Heart right ventricle (tissue), 16 donors: Measurements from ENCODE around the gene LRMDA. TPM values are rescaled to one million over a fixed set of nuclear protein-coding genes. Genes with fewer than 3 reads are reported as not detected.

ENCODE experiments used
- ATAC-seq, 8 donors: fragments of 200-7000 bp; cut with Tn5 transposase; one replicate each; pipeline ENCODE4 v1.9.1; 2020; ENCODE audit warnings: mild to moderate bottlenecking in 8 of 8, moderate library complexity in 8 of 8, moderate number of reproducible peaks in 1 of 8
- DNase-seq, 2 donors: peaks; one replicate each; pipeline ENCODE4 v3.0.0-alpha.2; 2020
- H3K27ac ChIP-seq, 10 donors: fragments of 200-600 bp; sonication (generic) in 2 of 10; one replicate each; pipeline versions ENCODE4 v1.5.0 to v1.8.0; 2020 to 2022; ENCODE audit warnings: mild to moderate bottlenecking in 3 of 10
- H3K27me3 ChIP-seq, 7 donors: fragments of 200-600 bp; one replicate each; pipeline ENCODE4 v1.8.0; 2021 to 2022; ENCODE audit warnings: mild to moderate bottlenecking in 2 of 7
- H3K36me3 ChIP-seq, 9 donors: fragments of 200-600 bp; sonication (generic) in 1 of 9; one replicate each; pipeline versions ENCODE4 v1.5.0 to v1.8.0; 2020 to 2022; ENCODE audit warnings: mild to moderate bottlenecking in 2 of 9
- H3K4me1 ChIP-seq, 9 donors: fragments of 200-600 bp; sonication (generic) in 1 of 9; one replicate each; pipeline versions ENCODE4 v1.5.0 to v1.8.0; 2020 to 2022; ENCODE audit warnings: mild to moderate bottlenecking in 4 of 9
- H3K4me3 ChIP-seq, 10 donors: fragments of 200-600 bp; sonication (generic) in 2 of 10; one replicate each; pipeline versions ENCODE4 v1.5.0 to v1.8.0; 2020 to 2022; ENCODE audit warnings: mild to moderate bottlenecking in 7 of 10, moderate library complexity in 2 of 10
- H3K9me3 ChIP-seq, 11 donors: fragments of 200-600 bp in 10 of 11; sonication (generic) in 2 of 11; one replicate each; pipeline versions ENCODE4 v1.5.0 to v1.8.0; 2013 to 2022; ENCODE audit warnings: mild to moderate bottlenecking in 2 of 11, control low read depth in 1 of 11, moderate library complexity in 1 of 11
- WGBS, 2 donors: extraction: QIAGEN DNeasy Blood & Tissue Kit; methylation state at CpG; one replicate each; pipeline ENCODE4 v1.1.7; 2013; ENCODE audit warnings: inconsistent platforms in 1 of 2; 5-methylcytosine and 5-hydroxymethylcytosine counted together
- intact Hi-C, 10 donors: fragments of 100-400 bp; cut with DNase I; formaldehyde crosslinking; loops; one replicate each; pipeline versions ENCODE4 v1.11.1 to v1.14.2; 2022
- polyA plus RNA-seq, 2 donors: library from polyadenylated mRNA; stranded (reverse); fragments of 200-250 nt; gene quantifications; one replicate each; pipeline ENCODE4 v1.2.3, GENCODE V29; 2013
- total RNA-seq, 10 donors: library from RNA; stranded (reverse); fragmentation: NEBNext Ultra II Directional in 3 of 10; extraction: Animal tissue kit (Norgen Biotek cat#: 25700) in 3 of 10; gene quantifications; one replicate each; pipeline versions ENCODE4 v1.2.1 to v1.2.4, GENCODE V29; 2021 to 2023
- TF ChIP-seq, protein P1 (sequence below), 9 donors: fragments of 200-600 bp; sonication (generic) in 2 of 9; IDR thresholded peaks; one replicate each; pipeline versions ENCODE4 v1.5.0 to v1.8.0; 2021 to 2022; ENCODE audit warnings: antibody characterized with exemption in 9 of 9, mild to moderate bottlenecking in 5 of 9, moderate library complexity in 1 of 9
- donor health status: Arrhythmogenic right ventricular cardiomyopathy.
- donor health status: ischemic (EF 13 %, LVEDD 7.1; RV severe dilation, severe dysfunction).
- donor health status: healthy with polysubstance abuse.
- donor health status: DM: no; HTN: yes; CAD: no.
- donor health status: DM: no; HTN: no; CAD: no.
- donor health status: ischemic (EF 25% LVEDD 6.9; RV normal size, moderate dysfunction).
- donor health status: ischemic (EF 25% LVEDD 5.7; RV mildly dilated, moderate dysfunction).
- donor health status: healthy.
- donor health status: DM: yes; HTN: yes; CAD: no.
- donor health status: Ischemic cardiomyopathy.
- donor health status: ischemic (EF 35%, LVEDD 5.7; RV mildly dilated, moderate dysfunction).
- donor health status: nonischemic (EF 11% LVEDD 7.7; RV severe dilation, severe dysfunction).
- donor health status: DM: yes; HTN: yes; CAD: no.
- donor health status: PGD.
- donor health status: ischemic (EF 29% LVEDD 5.4; RV normal size, mild dysfunction).
- donor health status: nonischemic (EF 23%, LVEDD 6.1; RV moderate dilation, normal function).

Gene LRMDA
- total and polyA plus RNA-seq, 12 donors = 4.0 to 59.8 (median 12.7) TPM

GRCh38 chr10:75999515-76000209 lies 568.2 kb downstream of the LRMDA start:
- Histone ChIP-seq H3K36me3 (no peaks in the 10 kb centered on the region), H3K4me3 (no peak overlapping the region), H3K9me3 (no peaks in the 10 kb centered on the region), H3K27me3 (no peaks in the 10 kb centered on the region), H3K27ac (no peak overlapping the region), H3K4me1 (peaks cover 0 to 5% (median 0%) of the 10 kb centered on the region in 9 donors)
- intact Hi-C loops = no loop called here
- TF ChIP-seq, protein P1, sequence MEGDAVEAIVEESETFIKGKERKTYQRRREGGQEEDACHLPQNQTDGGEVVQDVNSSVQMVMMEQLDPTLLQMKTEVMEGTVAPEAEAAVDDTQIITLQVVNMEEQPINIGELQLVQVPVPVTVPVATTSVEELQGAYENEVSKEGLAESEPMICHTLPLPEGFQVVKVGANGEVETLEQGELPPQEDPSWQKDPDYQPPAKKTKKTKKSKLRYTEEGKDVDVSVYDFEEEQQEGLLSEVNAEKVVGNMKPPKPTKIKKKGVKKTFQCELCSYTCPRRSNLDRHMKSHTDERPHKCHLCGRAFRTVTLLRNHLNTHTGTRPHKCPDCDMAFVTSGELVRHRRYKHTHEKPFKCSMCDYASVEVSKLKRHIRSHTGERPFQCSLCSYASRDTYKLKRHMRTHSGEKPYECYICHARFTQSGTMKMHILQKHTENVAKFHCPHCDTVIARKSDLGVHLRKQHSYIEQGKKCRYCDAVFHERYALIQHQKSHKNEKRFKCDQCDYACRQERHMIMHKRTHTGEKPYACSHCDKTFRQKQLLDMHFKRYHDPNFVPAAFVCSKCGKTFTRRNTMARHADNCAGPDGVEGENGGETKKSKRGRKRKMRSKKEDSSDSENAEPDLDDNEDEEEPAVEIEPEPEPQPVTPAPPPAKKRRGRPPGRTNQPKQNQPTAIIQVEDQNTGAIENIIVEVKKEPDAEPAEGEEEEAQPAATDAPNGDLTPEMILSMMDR (IDR thresholded peaks at IDR 0.05) = no peak
- 92 to 94% methylated on average over 7 of the region's 7 CpGs for WGBS, 2 donors
- DNase-seq (no peak), ATAC-seq (no peak)

- Histone ChIP-seq H3K4me1 (peaks cover 0 to 5% (median 0%) of the 10 kb centered on the region in 9 donors), H3K27me3 (no peaks in the 10 kb centered on the region), H3K9me3 (no peaks in the 10 kb centered on the region), H3K27ac (no peak overlapping the region), H3K4me3 (no peak overlapping the region), H3K36me3 (no peaks in the 10 kb centered on the region)
- no peak for ATAC-seq
- no peak for DNase-seq
- 78 to 82% methylated on average over 5 of the region's 5 CpGs for WGBS, 2 donors
- intact Hi-C loops = no loop called here
- TF ChIP-seq, protein P1 (IDR thresholded peaks at IDR 0.05) = no peak
These were observed 569.1 kb downstream of the LRMDA start for GRCh38 chr10:76000550-76000949.

- 57 to 67% methylated on average over 4 of the region's 4 CpGs for WGBS, 2 donors
- DNase-seq (no peak), ATAC-seq (peak in 1 of 8 donors; percentile 51)
- Histone ChIP-seq H3K4me1 (peaks cover 0 to 5% (median 0%) of the 10 kb centered on the region in 9 donors), H3K27ac (no peak overlapping the region), H3K9me3 (no peaks in the 10 kb centered on the region), H3K4me3 (no peak overlapping the region), H3K36me3 (no peaks in the 10 kb centered on the region), H3K27me3 (no peaks in the 10 kb centered on the region)
- intact Hi-C loops = no loop called here
- TF ChIP-seq, protein P1 (IDR thresholded peaks at IDR 0.05) = no peak
These were observed 569.6 kb downstream of the LRMDA start for GRCh38 chr10:76001019-76001418.

GRCh38 chr10:76001461-76001860 lies 570.0 kb downstream of the LRMDA start:
- ATAC-seq (no peak), DNase-seq (no peak)
- TF ChIP-seq, protein P1 (IDR thresholded peaks at IDR 0.05) = no peak
- no peaks in the 10 kb centered on the region for H3K9me3 ChIP-seq
- intact Hi-C loops = no loop called here
- H3K4me3 ChIP-seq = no peak overlapping the region
- no peaks in the 10 kb centered on the region for H3K27me3 ChIP-seq
- no peak overlapping the region for H3K27ac ChIP-seq
- 97 to 100% methylated on average over 1 of the region's 1 CpG for WGBS, 2 donors
- peaks cover 0 to 5% (median 0%) of the 10 kb centered on the region in 9 donors for H3K4me1 ChIP-seq
- no peaks in the 10 kb centered on the region for H3K36me3 ChIP-seq
